Measurements from ENCODE around the gene SPATS2L. TPM values are rescaled to one million over a fixed set of nuclear protein-coding genes. Genes with fewer than 3 reads are reported as not detected.

Gene SPATS2L
- total and polyA plus RNA-seq, 12 donors, result 16.7 to 68.8 (median 43.6) TPM

GRCh38 chr2:200296118-200296517, 10.4 kb upstream of the SPATS2L start:
- Histone ChIP-seq H3K36me3 (replicated peaks in 1 of 2) (no peaks in the 10 kb centered on the region), H3K4me1 (replicated peaks in 1 of 2) (no peaks in the 10 kb centered on the region), H3K4me3 (no peak overlapping the region), H3K9me3 (replicated peaks in 1 of 3) (no peaks in the 10 kb centered on the region), H3K27me3 (no peaks in the 10 kb centered on the region), H3K27ac (no peak overlapping the region)
- WGBS, 4 donors, result 80 to 100% (median 95%) methylated on average over 1 of the region's 1 CpG
- no peak for TF ChIP-seq CTCF (IDR thresholded peaks at IDR 0.05)
- TF ChIP-seq POLR2A (IDR thresholded peaks at IDR 0.05), result no peak
- DNase-seq, result no peak
- intact Hi-C loops (cut with DNase I), result no loop called here

GRCh38 chr2:200297100-200297499, 9.4 kb upstream of the SPATS2L start:
- Histone ChIP-seq H3K4me1 (replicated peaks in 1 of 2) (no peaks in the 10 kb centered on the region), H3K27ac (no peak overlapping the region), H3K27me3 (no peaks in the 10 kb centered on the region), H3K36me3 (replicated peaks in 1 of 2) (no peaks in the 10 kb centered on the region), H3K9me3 (replicated peaks in 1 of 3) (no peaks in the 10 kb centered on the region), H3K4me3 (no peak overlapping the region)
- WGBS, 4 donors, result 83 to 93% (median 87%) methylated on average over 5 of the region's 5 CpGs
- TF ChIP-seq CTCF (IDR thresholded peaks at IDR 0.05), result no peak
- TF ChIP-seq POLR2A (IDR thresholded peaks at IDR 0.05), result no peak
- intact Hi-C loops (cut with DNase I), result no loop called here
- DNase-seq, result no peak

- intact Hi-C loops (cut with DNase I), result no loop called here
- no peak overlapping the region for H3K4me3 ChIP-seq
- TF ChIP-seq CTCF (IDR thresholded peaks at IDR 0.05) (no peak), POLR2A (IDR thresholded peaks at IDR 0.05) (no peak)
- H3K4me1 ChIP-seq (replicated peaks in 1 of 2), result no peaks in the 10 kb centered on the region
- WGBS, 4 donors, result 87 to 93% (median 93%) methylated on average over 5 of the region's 5 CpGs
- no peaks in the 10 kb centered on the region for H3K27me3 ChIP-seq
- no peaks in the 10 kb centered on the region for H3K9me3 ChIP-seq (replicated peaks in 1 of 3)
- no peak for DNase-seq
- no peaks in the 10 kb centered on the region for H3K36me3 ChIP-seq (replicated peaks in 1 of 2)
- H3K27ac ChIP-seq, result no peak overlapping the region
These were observed 8.5 kb upstream of the SPATS2L start for GRCh38 chr2:200297989-200298388.

- TF ChIP-seq CTCF (IDR thresholded peaks at IDR 0.05), result no peak
- no peak for TF ChIP-seq POLR2A (IDR thresholded peaks at IDR 0.05)
- Histone ChIP-seq H3K27ac (no peak overlapping the region), H3K4me1 (replicated peaks in 1 of 2) (no peaks in the 10 kb centered on the region), H3K4me3 (no peak overlapping the region), H3K36me3 (replicated peaks in 1 of 2) (no peaks in the 10 kb centered on the region), H3K27me3 (no peaks in the 10 kb centered on the region), H3K9me3 (replicated peaks in 1 of 3) (no peaks in the 10 kb centered on the region)
- intact Hi-C loops (cut with DNase I), result no loop called here
- WGBS, 4 donors, result 90 to 98% (median 97%) methylated on average over 3 of the region's 3 CpGs
- DNase-seq, result no peak
These were observed 7.7 kb upstream of the SPATS2L start for GRCh38 chr2:200298816-200299215.

All from adrenal gland (tissue), 12 donors.